ENCODE results near the gene FAH.

Gene FAH

DNA sequence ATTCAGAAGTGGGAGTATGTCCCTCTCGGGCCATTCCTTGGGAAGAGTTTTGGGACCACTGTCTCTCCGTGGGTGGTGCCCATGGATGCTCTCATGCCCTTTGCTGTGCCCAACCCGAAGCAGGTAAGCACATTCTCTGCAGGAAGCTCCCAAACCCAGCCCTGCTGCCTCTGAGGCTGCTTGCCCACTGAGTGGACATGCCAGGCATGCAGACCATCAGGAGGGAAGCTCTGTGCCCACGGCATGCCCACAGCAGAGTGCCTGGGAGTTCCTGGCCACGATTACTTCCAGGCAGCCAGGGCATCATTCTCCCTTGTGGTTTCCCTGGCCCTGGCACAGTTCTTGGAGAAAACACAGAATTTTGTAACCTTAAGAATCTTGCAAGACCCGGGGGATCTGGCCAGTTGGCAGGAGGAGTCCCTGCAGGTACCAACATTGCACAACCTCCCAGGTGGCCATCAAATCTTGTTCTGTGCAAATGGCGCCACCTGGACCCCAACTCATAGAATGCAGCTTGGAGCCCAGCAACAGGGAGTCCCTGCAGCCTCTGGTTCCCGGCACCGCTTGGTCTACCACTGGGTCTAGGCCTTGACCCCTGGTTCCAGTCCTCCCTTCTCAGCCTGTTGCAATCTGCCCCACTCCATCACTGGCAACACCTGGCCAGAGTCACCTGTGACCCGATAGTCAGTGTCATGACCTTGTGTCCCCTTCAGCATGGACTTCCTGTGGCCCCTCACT lies 20.4 kb downstream of the FAH start:
- DNase-seq (ENCODE audit: low read depth in 2 of 2) = peak; percentile 34 to 64

DNA sequence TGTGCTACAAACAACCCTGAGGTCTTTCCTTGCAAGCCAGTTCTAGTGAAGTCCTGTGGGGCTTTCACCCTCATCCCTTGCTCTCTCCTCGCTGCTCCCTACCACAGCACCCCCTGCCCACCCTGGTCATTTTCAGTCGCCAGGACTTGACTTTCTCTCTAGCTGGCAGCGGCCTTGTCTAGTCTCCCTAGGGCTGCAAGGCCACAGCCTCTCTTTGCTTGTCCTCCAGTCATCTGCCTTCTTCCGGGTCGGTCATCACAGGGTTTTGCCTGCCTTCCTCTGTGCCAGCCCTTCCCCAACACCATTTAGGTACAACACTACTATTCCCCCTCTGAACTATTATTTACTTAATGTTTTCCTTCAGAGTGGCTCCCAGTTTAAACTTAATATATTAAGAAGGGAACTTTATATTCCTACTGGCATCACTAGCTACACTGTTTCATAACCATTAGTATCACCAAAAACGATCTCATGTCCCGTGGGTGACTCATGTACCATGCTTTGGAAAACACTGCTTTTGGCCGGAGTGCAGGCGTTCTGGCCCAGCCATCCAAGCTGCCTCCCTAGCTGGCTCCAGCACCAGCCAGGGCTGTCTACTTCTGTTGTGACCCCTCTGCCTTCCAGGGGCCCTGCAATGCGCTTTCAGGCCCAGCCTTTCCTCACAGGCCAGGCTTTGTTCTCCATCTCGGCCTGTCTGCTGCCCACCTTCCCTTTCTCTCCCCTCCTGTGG lies 21.4 kb downstream of the FAH start:
- no peak for DNase-seq (ENCODE audit: low read depth in 2 of 2)

DNA sequence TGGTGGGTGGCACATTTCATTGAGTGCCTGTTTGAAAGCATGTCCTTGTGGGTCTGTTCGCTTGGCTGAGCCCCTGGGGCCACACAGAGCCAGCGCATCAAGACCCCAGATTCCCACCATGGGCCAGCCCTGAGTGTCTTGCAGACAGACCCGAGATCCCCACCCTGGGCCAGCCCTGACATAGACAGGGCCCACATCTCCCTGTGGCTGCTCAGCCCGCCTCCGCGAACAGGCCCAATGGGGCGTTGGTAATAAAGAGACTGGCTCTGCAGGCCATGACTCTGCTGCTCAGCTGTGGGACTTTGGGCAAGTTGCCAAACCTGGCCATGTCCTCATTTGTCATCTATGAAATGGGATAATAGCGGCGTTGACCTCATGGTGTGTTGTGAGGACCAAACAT lies 22.6 kb downstream of the FAH start:
- no peak for DNase-seq (ENCODE audit: low read depth in 2 of 2)

DNA sequence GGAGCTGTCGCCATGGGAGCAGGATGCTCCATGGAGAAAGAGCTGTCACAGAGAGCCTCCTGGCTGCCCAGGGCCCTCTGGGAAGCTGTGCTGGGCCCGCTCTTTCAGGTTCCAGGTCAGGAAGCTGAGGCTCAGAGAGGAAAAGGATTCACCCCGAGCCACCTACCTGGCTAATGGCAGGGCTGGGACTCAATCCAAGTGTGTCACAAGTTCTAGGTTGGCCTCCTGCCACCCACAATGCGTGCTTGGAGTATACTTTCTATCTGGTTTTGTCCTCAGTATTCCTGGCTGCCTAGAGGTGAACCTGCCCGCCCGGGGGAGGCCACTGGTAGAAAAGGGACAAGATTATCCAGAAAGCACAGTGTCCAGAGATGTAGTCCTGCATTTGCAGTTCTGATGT lies 23.6 kb downstream of the FAH start:
- DNase-seq (ENCODE audit: low read depth in 2 of 2) = no peak

DNA sequence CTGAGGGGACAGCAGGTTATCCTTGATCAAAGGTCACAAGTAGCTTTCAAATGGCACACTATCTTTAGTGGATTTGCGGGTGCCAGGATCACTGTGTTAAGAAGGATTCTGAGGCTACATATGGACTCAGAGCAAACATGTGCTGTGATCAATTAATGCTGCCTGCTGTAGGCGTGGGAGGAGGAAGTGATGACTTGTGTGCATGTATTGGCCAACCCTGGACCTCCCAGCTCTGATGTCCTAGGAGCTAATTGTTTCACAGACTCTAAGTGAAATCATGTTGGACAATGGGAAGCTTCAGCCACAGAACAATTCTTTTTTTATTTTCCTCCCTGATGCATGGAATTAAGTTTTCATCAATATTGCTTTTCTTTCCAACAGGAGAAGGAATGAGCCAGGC lies 24.4 kb downstream of the FAH start:
- DNase-seq (ENCODE audit: low read depth in 2 of 2) = no peak

DNA sequence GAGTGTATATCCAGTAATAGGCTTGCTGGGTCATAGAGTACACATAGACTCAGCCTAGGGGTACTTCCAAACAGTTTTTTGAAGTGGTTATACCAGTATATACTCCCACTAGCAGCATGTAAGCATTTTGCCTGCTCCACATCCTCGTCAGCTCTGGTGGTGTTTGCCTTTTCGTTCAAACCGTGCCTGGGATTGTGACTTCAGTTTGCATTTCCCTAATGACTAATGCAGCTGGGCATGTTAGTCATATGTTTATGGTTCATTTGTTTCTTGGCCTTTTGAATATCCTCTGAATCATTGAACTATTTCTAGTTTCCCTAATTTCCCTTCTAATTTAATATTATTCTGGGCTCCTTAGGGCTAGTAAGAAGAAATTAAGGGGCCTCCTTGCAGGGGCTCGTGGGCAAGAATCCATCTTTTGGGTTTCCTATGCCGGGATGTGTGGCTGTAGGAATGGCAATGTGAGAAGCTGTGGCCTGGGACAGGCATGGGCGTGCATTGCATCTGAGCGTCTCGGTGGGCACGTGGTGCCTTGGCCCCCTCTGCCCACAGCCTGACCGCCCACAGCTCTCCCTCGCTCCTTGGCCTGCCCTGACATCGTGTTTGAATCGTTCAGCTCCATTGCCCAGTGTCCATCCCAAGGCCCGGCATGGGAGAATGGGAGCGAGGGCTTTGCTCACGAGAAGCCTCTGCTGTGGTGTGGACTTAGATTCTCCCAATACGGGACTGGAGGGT lies 26.4 kb downstream of the FAH start:
- DNase-seq (ENCODE audit: low read depth in 2 of 2) = no peak

DNA sequence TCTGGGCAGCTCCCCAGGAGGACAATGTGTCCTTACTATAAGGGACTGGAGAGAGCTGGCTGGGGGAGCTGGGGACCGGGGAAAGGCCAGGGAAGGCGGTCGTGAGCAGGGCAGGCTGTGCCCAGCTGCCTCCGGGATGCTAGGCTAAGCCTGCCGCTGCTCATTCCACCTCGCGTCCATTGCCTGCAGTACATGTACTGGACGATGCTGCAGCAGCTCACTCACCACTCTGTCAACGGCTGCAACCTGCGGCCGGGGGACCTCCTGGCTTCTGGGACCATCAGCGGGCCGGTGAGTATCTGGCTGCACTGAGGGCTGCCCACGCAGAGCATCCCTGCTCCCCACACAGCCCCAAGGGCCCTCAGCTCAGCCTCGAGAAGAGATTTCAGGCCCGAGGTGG lies 27.1 kb downstream of the FAH start:
- DNase-seq (ENCODE audit: low read depth in 2 of 2) = no peak

DNA sequence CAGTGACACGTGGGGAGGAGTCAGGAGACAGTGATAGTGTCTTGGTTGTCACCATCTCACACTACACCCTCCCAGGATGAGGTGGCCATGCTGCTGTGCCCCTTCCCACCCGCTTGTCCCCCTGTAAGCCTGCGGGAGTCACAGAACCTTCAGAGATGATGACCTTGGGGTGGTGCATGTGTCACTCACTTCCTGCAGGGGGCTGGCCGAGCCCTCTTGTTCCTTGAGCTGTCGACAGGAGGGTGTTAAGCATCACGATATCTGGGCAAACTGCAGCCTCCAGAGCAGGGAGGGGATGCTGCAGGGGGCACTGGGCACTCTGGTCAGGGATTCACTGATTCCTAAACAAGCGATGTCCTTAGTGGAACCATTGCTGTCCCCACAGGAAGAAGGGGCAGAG lies 27.7 kb downstream of the FAH start:
- DNase-seq (ENCODE audit: low read depth in 2 of 2) = no peak

DNA sequence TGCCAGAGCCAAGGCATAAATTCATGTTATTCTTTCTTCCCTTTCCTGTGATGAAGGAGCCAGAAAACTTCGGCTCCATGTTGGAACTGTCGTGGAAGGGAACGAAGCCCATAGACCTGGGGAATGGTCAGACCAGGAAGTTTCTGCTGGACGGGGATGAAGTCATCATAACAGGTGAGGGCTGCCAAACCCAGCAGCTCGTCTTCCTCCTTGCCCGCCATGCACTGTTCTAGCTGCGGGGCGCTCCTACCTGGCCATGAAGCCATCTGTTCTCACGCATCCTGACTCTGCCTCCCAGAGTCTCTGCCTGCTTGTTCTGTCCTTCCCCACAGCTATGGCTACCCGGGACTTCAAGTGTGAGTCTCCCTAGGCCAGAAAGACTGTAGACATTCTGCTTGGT lies 28.2 kb downstream of the FAH start:
- no peak for DNase-seq (ENCODE audit: low read depth in 2 of 2)

DNA sequence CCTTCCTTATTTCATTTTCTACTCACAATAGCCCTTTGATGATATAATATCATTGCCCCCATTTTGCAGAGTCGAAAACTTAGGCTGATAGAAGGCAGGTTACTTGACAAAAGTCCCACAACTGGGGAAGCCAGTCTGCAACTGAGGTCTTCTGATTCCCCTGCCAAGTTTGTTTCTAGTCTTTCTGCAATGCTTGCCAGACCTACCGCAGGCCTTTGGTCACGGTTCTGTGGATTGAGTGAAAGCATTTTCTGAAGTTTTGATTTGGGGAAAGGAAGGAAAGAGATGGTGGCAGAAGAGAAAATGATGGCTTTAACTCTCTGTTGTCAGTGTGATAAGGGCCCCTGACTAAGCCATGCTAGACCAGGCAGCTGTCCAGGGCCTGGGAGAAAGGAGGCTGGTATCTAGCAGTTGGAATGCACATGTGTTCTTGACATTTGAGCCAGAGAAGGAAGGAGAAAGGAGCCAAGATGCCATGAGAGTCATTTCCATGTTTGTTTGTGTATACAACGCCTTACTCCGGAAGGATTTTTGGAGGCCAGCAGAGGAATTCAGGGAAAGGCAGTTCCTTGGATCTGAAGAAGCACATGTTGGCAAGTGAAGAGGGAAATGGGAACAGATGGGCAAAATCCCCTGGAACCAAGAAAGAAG lies 29.9 kb downstream of the FAH start:
- no peak for DNase-seq (ENCODE audit: low read depth in 2 of 2)

DNA sequence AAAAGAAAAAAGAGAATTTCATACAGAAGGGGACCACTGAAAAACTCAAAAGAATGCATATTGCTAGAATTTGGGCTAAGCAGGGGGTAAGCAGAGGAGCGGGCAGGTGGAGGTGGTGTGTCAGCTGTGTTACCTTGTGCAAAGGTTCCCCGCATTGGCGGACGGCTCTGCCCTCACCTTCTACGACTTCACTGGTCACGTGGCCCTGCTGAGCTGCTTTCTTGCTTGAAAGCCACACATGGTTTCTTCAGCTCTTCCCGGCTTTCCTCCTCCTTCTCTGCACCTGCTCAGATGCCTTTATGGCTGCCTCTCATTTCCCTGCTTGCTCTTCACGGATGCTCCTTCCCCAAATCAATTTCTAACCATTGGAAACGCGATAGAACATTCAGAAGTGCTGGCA lies 30.5 kb downstream of the FAH start:
- no peak for DNase-seq (ENCODE audit: low read depth in 2 of 2)

DNA sequence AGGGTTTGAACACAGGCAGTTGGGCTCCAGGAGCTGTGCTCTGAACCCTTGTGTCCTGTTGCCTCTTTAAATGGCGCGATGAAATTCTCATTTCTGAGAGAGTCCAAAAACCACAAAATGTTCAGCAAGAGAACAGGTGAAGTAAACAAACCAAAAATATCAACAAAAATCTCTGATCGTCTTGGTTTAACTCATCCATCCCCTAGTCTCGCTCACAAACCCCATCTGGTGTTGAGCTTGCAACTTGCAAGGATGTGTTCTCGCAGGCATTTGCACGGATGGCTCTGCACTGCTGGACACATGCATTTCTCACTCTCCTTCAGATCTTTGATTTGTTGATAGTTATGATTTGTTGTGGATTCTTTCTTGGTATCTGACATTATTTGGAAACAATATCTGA lies 31.1 kb downstream of the FAH start:
- DNase-seq (ENCODE audit: low read depth in 2 of 2) = no peak

DNA sequence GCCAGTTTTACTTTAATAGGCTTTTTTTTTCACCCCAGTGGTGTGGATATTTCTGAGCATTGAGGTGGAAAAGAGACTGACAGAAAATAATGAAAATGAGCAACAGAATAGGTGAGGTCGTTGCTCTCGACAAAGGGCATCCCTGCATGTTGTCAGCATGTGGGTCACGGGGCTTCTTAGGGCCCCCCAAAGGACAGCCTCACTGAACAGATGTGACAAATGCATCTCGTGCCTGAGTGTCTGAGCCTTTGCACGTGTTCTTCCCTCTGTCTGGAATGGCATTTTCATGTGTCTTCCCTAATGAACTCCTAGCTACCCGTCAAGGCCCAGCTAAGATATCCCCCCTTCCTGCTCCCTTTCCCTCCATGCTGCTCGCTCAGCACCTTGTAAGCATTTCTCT lies 31.8 kb downstream of the FAH start:
- no peak for DNase-seq (ENCODE audit: low read depth in 2 of 2)

DNA sequence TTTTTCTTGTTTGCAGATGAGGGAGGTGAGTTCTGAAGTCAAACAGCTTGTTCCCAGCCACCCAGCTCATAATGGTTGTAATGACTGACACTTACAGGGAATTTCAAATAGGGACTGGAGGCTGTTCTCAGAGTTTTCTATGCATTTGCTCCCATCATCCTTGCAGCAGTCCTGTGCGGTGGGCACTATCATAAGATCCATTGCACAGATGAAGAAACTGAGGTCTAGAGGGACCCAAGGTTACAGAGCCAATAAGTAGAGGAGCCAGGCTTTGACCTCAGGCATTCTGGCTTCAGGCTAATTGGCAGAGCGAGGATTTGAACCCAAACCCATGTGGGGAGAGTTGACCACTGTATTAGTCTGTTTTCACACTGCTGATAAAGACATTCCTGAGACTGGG lies 32.4 kb downstream of the FAH start:
- no peak for DNase-seq (ENCODE audit: low read depth in 2 of 2)

DNA sequence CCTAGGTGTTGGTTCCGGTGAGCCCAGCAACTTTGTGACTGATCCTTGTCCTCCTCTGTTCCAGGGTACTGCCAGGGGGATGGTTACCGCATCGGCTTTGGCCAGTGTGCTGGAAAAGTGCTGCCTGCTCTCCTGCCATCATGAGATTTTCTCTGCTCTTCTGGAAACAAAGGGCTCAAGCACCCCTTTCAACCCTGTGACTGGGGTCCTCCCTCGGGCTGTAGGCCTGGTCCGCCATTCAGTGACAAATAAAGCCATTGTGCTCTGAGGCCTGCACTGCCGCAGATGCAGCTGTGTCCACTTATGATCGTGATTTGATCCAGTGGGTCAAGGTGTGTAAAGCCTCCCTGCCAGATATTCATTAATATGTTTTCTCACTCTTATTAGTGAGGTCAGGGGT lies 33.3 kb downstream of the FAH start:
- no peak for DNase-seq (ENCODE audit: low read depth in 2 of 2)

DNA sequence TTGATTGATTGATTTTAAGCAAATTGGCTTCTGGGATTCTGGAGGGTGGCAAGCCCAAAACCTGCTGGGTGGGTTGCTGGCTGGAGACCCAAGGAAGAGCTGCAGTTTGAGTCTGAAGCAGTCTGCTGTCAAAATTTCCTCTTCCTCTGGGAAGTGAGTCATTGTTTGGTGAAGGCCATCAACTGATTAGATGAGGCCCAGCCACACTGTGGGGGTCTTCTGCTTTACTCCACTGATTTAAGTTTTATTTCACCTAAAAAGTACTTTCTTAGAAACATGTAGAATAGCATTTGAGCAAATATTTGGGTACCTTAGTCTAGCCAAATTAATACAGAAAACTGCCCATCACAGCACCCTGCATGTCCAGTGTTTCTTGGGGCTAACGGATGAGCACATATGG lies 33.8 kb downstream of the FAH start:
- no peak for DNase-seq (ENCODE audit: low read depth in 2 of 2)

DNA sequence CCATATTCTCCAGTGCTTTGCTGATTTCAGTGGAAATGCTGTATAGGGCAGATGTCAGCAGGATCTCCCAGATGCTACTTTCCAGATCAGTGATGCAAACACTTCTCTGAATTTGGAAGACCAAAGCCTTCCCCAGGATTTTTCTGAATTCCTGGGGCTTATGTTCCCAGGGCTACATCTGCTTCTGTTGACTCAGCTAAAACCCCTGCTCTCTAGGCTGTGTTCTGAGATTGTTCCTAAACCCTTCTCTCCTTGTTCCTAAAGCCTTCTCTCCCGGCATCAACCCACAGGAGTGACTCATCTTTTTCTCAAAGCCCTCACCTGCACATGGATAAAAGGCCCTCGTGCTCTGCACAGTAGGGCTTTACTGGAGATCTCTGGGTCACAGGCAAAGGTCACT lies 35.5 kb downstream of the FAH start:
- no peak for DNase-seq (ENCODE audit: low read depth in 2 of 2)

DNA sequence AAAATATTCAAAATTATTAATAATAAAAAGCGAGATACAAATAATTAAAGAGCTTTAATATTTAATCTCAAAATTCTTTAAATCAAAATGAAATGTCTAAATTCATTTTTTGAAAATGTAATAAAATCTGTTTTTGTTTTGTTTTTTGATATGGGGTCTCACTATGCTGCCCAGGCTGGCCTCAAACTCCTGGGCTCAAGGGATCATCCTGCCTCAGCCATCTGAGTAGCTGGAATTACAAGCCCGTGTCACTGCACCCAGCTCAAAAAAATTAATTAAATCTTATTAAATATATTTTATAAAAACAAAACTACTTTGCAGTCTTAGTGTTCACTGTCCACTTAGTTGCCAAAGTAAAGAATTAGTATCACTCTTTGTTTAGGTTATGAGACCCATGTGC lies 38.4 kb downstream of the FAH start:
- no peak for DNase-seq (ENCODE audit: low read depth in 2 of 2)

DNA sequence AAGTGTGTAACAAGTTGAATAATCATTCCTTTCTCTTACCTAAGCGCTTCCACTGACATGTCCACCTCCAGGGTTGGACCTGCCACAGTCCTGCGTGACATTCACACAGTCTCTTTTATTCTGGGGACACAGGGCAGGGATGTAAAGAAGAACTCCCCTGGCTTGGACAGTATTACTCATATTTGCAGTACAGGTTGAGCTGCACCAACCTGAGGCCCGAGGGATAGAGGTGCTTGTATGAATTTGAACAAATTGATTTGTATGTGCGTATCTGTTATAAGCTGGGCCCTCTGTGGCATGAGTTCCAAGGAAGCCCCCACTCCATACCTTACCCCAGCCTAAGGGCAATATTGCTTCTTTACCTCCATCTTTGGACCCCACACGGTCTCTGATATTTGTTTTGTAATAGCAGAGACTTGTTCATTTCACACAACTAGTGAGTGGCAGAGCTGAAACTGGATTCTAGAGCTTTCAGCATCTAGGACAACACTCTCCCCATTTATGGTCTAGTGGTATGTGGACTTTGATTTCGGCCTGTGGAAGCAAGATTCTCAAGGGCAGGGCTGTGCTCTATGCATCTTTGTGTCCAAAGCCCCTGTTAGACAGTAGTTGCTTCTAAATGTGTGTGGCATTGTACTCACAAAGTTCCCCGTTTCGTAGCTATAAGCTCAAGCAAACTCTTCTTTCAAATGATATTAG lies 39.2 kb downstream of the FAH start:
- no peak for DNase-seq (ENCODE audit: low read depth in 2 of 2)

DNA sequence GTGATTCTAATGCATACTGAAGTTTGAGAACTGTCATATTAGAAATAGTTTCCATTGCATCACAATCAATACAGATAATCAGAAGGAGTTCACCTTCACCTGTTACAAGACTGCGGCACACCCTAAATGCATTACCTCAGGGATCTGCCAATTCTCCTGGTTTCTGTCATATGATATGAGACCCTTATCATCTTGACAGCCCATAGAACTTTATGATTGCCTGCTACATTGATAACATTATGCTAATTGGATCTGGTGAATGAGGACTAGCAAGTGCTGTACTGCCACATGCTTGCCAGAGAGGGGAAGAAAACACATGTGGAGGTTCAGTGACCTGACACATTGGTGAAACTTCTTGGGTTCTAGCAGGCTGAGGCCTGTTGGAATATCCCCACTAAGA lies 41.4 kb downstream of the FAH start:
- no peak for DNase-seq (ENCODE audit: low read depth in 2 of 2)

DNA sequence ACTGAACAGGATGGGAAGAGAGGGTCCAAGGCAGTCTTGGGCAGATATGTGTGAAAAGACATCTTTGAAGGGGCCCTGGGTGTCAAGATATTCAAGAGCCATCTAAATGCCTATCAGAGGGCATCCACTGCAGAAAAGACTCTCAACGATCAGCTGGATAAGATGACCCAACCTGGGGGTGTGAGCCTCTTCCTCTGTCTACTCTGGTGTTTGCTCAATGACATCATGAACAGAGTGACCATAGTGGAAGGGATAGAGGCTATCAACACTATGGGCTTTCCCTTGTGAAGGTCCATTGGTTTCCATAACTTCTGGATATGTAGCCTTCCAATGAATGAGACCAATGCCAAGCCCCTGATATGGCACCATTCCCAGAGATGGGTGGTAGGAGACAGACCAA lies 42.1 kb downstream of the FAH start:
- DNase-seq (ENCODE audit: low read depth in 2 of 2) = no peak

DNA sequence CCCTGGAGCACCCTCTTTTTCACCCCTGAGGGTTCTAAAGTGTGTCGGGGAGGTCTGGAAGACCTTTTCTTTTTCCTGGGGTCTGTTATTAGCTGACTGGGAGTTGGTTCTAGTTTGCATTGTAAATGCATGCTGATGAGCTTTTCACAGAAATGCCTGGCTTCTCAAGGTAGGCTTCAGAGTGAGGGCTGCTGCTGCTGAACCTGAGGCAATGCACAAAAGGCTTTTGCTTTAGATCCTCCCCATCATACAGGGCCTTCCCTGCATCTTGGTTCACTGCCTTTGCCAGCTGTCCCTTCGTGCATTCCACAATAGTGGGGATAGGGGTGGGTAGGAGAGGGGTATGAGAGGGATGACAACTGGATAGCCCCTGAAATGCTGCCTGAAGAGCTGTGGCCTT lies 46.6 kb downstream of the FAH start:
- DNase-seq (ENCODE audit: low read depth in 2 of 2) = no peak
